Large intestine (tissue), 3 donors: ENCODE measurements around the gene ARFGAP3. TPM values are rescaled to one million over a fixed set of nuclear protein-coding genes. Genes with fewer than 3 reads are reported as not detected.
"Not testable (repeated sequence)": the region's sequence is repeated elsewhere in the genome, so short reads cannot be mapped to it uniquely, and the experiment has no call there.

Source experiments
- DNase-seq, 2 donors: peaks; one replicate each; pipeline versions ENCODE4 v3.0.0 to v3.0.0-alpha.2; 2013
- H3K27ac ChIP-seq: one replicate; pipeline ENCODE4 v1.5.1; 2013; ENCODE audit warnings: low read length
- H3K27me3 ChIP-seq: 2 replicates; pipeline ENCODE4 v1.6.1; 2013; ENCODE audit warnings: low read length; ENCODE audit not compliant: control insufficient read depth, insufficient read depth
- H3K36me3 ChIP-seq: 2 replicates; pipeline ENCODE4 v1.6.1; 2013; ENCODE audit warnings: low read length; ENCODE audit not compliant: control insufficient read depth, insufficient read depth
- H3K4me1 ChIP-seq: one replicate; pipeline ENCODE4 v1.6.1; 2013; ENCODE audit warnings: low read length; ENCODE audit not compliant: control insufficient read depth, insufficient read depth
- H3K4me3 ChIP-seq: one replicate; pipeline ENCODE4 v1.5.1; 2013; ENCODE audit warnings: low read length
- H3K9me3 ChIP-seq: one replicate; pipeline ENCODE4 v1.6.1; 2013; ENCODE audit warnings: mild to moderate bottlenecking, low read depth, low read length, moderate library complexity; ENCODE audit not compliant: control insufficient read depth
- WGBS: methylation state at CpG from one replicate; pipeline ENCODE4 v1.1.5; 2013; ENCODE audit warnings: low lambda C conversion rate; ENCODE audit not compliant: insufficient coverage; 5-methylcytosine and 5-hydroxymethylcytosine counted together
- polyA plus RNA-seq: library from polyadenylated mRNA; unstranded; fragments of 120-200 nt; gene quantifications from one replicate; pipeline ENCODE4 v1.2.1, GENCODE V29; 2013

Gene ARFGAP3
- polyA plus RNA-seq, 1 donor, result 70.8 TPM

DNA sequence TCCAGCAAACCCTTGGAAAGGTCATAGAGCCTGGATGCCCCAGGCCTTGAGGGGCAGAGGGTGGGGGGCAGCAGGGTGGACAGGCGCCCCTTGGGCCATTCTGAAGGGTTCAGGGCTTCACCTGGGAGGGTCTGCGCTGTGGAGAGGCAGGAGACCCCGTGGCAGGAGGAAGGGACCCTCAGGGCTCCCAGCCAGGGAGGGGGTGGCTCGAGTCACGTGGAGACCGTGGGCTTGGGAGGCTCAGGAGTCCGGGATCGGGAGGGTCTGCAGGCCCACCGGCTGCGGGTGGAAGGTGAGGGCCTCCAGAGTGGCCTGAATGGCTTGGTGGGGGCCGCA lies 87.9 kb downstream of the ARFGAP3 start:
- Histone ChIP-seq H3K4me1 (peaks cover 20% of the 10 kb centered on the region), H3K27me3 (no peaks in the 10 kb centered on the region), H3K9me3 (peaks cover 4% of the 10 kb centered on the region), H3K27ac (no peak overlapping the region), H3K4me3 (no peak overlapping the region), H3K36me3 (no peaks in the 10 kb centered on the region)
- no CpG with 5 or more reads among the region's 11 CpGs for WGBS
- no peak for DNase-seq

DNA sequence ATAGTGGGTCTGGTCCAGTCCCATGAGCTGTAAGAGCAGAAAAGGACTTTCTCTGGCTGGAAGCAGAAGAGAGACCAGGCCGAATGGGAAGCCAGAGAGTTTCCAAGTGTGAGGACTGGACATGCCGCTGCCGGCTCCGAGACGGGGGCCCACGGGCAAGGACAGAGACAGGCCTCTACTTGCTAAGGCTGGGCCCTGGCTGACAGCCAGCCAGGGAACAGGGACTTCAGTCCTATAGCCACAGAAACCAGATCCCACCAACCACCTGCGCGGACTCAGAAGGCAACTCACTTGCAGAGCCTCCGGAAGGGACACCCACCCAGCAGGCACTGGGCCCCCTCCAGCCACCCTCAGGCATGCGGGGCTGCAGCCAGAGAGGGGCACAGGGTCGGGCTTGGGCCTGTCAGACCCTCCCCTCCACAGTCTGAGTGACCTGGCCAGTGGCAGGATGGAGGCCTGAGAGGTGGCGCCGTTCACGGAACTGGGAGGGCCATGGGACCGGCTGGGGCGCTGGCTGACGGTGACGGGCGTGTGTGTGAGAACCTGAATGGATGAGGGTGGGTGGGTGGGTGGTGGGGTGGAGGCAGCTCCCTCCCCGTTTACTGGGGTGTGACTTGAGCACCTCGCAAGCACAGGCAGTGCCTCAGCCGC lies 88.6 kb downstream of the ARFGAP3 start:
- no peaks in the 10 kb centered on the region for H3K27me3 ChIP-seq

DNA sequence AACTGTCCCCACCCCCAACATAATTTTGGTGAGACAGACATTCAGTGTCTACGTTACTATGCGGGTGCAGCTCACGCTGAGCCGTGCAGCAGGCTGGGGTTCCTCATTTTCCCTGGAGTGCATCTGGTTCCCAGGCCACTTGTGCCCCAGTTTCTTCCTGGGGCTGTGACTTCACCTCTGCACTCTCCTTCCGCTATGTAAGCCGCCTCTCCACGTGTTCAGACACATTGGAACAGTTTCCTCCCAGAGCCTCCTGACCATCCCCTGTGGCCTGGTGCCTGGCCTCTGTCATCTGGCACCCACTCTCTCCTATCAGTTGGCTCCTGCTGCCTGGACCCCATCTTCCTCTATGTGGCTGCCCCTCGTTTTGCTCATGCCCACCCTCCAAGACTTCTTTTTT lies 90.2 kb downstream of the ARFGAP3 start:
- Histone ChIP-seq H3K36me3 (no peaks in the 10 kb centered on the region), H3K9me3 (peaks cover 4% of the 10 kb centered on the region), H3K27ac (no peak overlapping the region), H3K4me3 (no peak overlapping the region), H3K27me3 (no peaks in the 10 kb centered on the region), H3K4me1 (peaks cover 10% of the 10 kb centered on the region)
- no CpG with 5 or more reads among the region's 8 CpGs for WGBS
- no peak for DNase-seq

More for the DNA sequence above, 88.6 kb downstream of the ARFGAP3 start:
- H3K4me1 ChIP-seq, result peaks cover 20% of the 10 kb centered on the region
- DNase-seq, result no peak
- WGBS, result no CpG with 5 or more reads among the region's 22 CpGs
- H3K4me3 ChIP-seq, result no peak overlapping the region
- peaks cover 4% of the 10 kb centered on the region for H3K9me3 ChIP-seq
- H3K27ac ChIP-seq, result no peak overlapping the region
- no peaks in the 10 kb centered on the region for H3K36me3 ChIP-seq

DNA sequence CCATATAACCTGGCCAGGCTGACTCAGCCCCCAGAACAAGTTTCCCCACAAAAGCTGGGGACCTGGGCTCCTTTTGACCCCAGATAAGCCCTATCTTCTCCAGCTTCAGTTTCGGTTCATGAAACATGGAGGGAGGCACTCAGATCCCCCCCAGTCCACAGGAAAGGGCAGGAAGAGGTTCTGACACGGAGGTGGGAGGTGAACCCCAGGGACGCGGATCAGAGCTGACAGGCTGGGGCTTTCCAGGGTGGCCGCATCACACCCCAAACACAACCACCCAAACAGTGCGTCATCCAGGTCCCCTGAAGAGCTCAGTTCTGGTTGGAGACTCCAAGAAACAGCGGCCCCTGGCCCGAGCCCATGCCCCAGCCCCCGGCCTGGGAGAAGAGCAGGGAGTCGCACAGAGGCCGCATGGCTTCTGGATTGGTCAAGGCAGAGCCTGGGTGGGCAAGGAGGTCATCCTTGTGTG lies 92.1 kb downstream of the ARFGAP3 start:
- no CpG with 5 or more reads among the region's 11 CpGs for WGBS
- Histone ChIP-seq H3K27ac (no peak overlapping the region), H3K36me3 (no peaks in the 10 kb centered on the region), H3K4me3 (no peak overlapping the region), H3K27me3 (no peaks in the 10 kb centered on the region), H3K9me3 (peaks cover 4% of the 10 kb centered on the region), H3K4me1 (peaks cover 5% of the 10 kb centered on the region)
- peak in 1 of 2 donors; percentile 43 for DNase-seq

DNA sequence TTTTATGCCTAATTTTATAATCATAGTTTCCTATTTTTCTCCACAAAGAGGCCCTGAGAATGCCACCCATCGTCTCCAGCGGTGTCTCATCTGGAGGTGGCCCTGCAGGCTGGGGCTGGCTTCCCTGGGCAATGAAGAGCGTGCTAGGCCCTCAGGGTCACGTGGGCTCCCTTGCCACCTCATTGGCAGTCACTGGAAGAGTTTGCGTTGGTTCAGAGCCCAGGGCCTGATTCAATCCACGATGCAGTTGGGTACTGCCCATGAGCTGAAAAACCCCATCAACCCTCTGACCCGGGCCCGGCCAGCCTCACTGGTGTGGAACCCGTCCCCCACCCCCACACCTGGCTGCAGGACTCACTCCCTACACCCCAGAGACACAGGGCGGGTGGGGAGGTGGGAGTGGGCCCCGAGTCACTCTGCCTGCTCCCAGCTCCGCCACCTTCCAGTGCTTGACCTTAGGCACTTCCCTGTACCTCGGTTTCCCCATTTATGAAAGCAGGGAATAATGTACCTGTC lies 93.0 kb downstream of the ARFGAP3 start:
- WGBS, result no CpG with 5 or more reads among the region's 13 CpGs
- Histone ChIP-seq H3K4me3 (no peak overlapping the region), H3K4me1 (no peaks in the 10 kb centered on the region), H3K36me3 (no peaks in the 10 kb centered on the region), H3K27ac (no peak overlapping the region), H3K9me3 (no peaks in the 10 kb centered on the region), H3K27me3 (no peaks in the 10 kb centered on the region)
- no peak for DNase-seq

DNA sequence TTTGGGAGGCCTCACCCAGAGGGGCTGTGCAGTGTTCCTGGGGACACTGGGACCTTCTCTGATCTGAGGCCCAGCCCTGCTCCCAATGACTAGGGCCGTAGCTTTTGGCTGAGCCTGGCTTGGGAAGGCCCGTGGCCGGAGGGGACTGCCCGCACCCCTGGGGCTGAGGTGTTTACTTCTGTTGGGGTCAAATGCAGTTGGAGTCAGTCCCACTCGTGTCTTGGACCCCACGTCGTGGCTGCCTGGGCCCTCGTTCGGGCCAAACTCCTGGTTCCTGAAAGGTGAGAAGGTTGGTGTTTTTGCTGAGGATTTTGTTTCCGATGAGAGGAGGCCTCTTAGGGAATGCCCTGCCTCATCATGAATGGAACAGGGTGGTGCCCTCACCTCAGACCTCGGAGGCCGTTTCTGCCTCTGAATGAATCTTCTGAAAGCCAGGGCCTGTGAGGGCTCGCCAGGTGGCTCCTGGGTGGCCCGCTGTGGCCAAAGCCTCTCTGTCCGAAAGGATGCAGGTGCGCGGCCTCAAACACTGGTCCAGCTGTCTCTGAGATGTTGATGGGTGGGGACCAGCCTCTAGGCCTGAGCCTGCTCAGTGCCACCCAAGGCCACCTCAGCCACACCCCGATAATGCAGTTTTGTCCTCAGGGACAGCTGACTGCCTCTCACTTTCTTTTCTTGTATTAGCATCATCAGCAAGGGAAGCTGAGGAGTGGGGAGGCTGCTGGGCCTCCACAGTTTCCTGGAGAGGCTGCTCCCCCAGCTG lies 96.1 kb downstream of the ARFGAP3 start:
- no CpG with 5 or more reads among the region's 18 CpGs for WGBS
- H3K27ac ChIP-seq, result no peak overlapping the region
- peaks cover 13% of the 10 kb centered on the region for H3K27me3 ChIP-seq
- H3K4me1 ChIP-seq, result no peaks in the 10 kb centered on the region
- DNase-seq, result no peak
- H3K4me3 ChIP-seq, result no peak overlapping the region
- H3K9me3 ChIP-seq, result no peaks in the 10 kb centered on the region
- no peaks in the 10 kb centered on the region for H3K36me3 ChIP-seq

DNA sequence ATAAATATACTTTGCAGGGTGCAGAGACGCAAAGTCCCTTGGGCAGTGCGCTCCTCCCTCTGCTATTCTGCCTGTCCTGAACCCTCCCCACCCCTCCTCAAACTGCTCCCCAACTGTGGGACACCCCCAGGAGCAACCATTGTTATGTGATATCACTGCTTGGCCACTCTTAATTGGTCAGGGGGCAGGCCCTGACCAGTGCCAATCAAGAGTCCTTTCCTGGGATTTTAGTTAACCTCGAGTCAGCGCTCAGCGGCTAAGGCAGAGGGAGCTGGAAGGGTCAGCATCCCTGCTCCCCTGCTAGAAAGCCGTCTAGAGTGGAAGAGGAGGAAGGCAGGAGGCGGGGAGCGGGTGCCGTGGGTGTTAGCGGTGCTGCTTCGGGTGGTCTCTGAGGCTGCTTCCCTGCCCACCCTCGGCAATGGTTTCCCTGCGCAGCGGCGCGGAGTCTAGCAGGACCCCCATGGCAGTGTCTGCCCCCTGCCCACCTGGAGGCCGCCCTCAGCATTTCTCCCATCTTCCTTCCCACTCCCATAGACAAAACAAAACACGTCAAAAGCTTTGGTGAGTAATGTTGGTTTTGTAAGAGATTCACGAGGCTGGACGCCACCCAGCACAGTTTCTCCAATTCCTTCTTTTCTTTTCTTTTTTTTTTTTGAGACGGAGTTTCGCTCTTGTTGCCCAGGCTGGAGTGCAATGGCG lies 98.0 kb downstream of the ARFGAP3 start:
- Histone ChIP-seq H3K4me3 (no peak overlapping the region), H3K9me3 (no peaks in the 10 kb centered on the region), H3K27ac (no peak overlapping the region), H3K4me1 (no peaks in the 10 kb centered on the region), H3K36me3 (no peaks in the 10 kb centered on the region), H3K27me3 (peaks cover 13% of the 10 kb centered on the region)
- DNase-seq, result no peak
- no CpG with 5 or more reads among the region's 23 CpGs for WGBS

DNA sequence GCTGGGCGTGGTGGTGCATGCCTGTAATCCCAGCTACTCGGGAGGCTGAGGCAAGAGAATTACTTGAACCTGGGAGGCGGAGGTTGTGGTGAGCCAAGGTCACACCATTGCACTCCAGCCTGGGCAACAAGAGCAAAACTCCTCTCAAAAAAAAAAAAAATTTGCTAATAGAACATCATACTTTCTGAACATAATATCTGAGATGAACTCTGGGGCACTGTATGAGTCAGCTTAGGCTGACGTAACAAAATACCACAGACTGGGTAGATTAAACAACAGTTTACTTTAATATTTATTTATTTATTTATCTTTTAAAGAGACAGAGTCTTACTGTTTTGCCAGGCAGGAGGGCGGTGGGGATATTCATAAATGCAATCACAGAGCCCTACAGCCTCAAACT lies 101.5 kb downstream of the ARFGAP3 start:
- H3K36me3 ChIP-seq, H3K4me1 ChIP-seq, H3K9me3 ChIP-seq, DNase-seq, H3K27ac ChIP-seq, H3K4me3 ChIP-seq: not testable (repeated sequence)
- H3K27me3 ChIP-seq, result peaks cover 13% of the 10 kb centered on the region
- WGBS, result 100% methylated on average over 1 of the region's 5 CpGs

DNA sequence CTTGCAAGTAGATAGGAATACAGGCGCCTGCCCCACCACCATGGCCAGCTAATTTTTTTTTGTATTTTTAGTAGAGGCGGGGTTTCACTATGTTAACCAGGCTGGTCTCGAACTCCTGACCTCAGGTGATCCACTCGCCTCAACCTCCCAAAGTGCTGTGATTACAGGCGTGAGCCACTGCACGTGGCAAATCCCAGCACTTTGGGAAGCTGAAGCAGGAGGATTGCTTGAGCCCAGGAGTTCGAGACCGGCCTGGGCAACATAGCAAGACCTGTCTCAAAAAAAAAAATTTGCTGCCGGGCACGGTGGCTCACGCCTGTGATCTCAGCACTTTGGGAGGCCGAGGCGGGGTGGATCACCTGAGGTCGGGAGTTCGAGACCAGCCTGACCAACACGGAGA lies 102.0 kb downstream of the ARFGAP3 start:
- not testable (repeated sequence) for DNase-seq, H3K36me3 ChIP-seq, H3K27ac ChIP-seq, H3K4me1 ChIP-seq, H3K4me3 ChIP-seq, H3K9me3 ChIP-seq
- peaks cover 13% of the 10 kb centered on the region for H3K27me3 ChIP-seq
- WGBS, result 80% methylated on average over 2 of the region's 16 CpGs

DNA sequence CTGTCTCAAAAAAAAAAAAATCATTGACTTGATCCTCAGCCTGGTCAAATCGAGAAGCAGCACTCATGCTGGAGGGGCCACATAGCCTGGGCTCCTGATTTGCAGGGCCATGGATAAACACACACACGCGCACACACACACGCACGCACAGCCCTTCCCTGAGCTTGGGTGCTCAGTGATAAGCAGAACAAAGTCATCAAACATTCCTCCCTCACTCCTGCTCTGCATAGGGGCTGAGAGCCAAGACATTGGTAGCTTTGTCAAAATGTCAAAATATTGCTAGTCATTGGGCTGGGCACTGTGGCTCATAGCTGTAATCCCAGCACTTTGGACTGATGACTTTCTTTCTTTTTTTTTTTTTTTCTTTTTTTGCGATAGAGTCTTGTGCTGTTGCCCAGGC lies 102.4 kb downstream of the ARFGAP3 start:
- Histone ChIP-seq H3K27ac (no peak overlapping the region), H3K4me3 (no peak overlapping the region), H3K36me3 (no peaks in the 10 kb centered on the region), H3K4me1 (no peaks in the 10 kb centered on the region), H3K9me3 (peaks cover 4% of the 10 kb centered on the region), H3K27me3 (peaks cover 13% of the 10 kb centered on the region)
- DNase-seq, result peak in 1 of 2 donors; percentile 22
- WGBS, result no CpG with 5 or more reads among the region's 6 CpGs
